Activated CD4-positive, alpha-beta T cell treated with anti-CD3 and anti-CD28 coated beads, Interleukin-2, Interleukin-4, amounts not matched to agents 100 ng/mL and 50 ng/mL, durations not matched to agents 16 hours and 8 hours (primary cell): ENCODE results near the gene OAT.

Experiments used
- DNase-seq: peaks from one replicate; pipeline ENCODE4 v3.0.0-alpha.2; 2020; ENCODE audit warnings: low spot score

OAT gene

GRCh38 chr10:124403548-124403947 lies 15.2 kb downstream of the OAT start:
- DNase-seq = peak; percentile 71

- no peak for DNase-seq
Measured at GRCh38 chr10:124402273-124402672, 16.4 kb downstream of the OAT start.

GRCh38 chr10:124401633-124402032 lies 17.1 kb downstream of the OAT start:
- no peak for DNase-seq

- no peak for DNase-seq
Measured at GRCh38 chr10:124394583-124394982, 24.1 kb downstream of the OAT start.

GRCh38 chr10:124392626-124393342 lies 25.9 kb downstream of the OAT start:
- DNase-seq = no peak

GRCh38 chr10:124390471-124391187 lies 28.1 kb downstream of the OAT start:
- DNase-seq = no peak

- DNase-seq = no peak
Measured at GRCh38 chr10:124389613-124390361, 28.9 kb downstream of the OAT start.

GRCh38 chr10:124388823-124389612 lies 29.7 kb downstream of the OAT start:
- DNase-seq = peak; percentile 91

GRCh38 chr10:124388476-124388822 lies 30.3 kb downstream of the OAT start:
- no peak for DNase-seq

- no peak for DNase-seq
Measured at GRCh38 chr10:124387078-124387874, 31.4 kb downstream of the OAT start.

- no peak for DNase-seq
Measured at GRCh38 chr10:124386186-124387077, 32.3 kb downstream of the OAT start.

- DNase-seq = no peak
Measured at GRCh38 chr10:124385627-124386185, 33.0 kb downstream of the OAT start.

GRCh38 chr10:124384591-124385190 lies 34.0 kb downstream of the OAT start:
- DNase-seq = no peak

- no peak for DNase-seq
Measured at GRCh38 chr10:124384172-124384571, 34.6 kb downstream of the OAT start.

GRCh38 chr10:124383496-124383895 lies 35.2 kb downstream of the OAT start:
- DNase-seq = no peak

GRCh38 chr10:124381011-124381611 lies 37.6 kb downstream of the OAT start:
- no peak for DNase-seq

GRCh38 chr10:124380256-124380995 lies 38.3 kb downstream of the OAT start:
- no peak for DNase-seq

GRCh38 chr10:124379609-124380193 lies 39.0 kb downstream of the OAT start:
- no peak for DNase-seq
